Activated CD8-positive, alpha-beta T cell treated with anti-CD3 and anti-CD28 coated beads for 36 hours (primary cell): ENCODE measurements around the gene TIPIN. TPM values are rescaled to one million over a fixed set of nuclear protein-coding genes. Genes with fewer than 3 reads are reported as not detected.

Source experiments
- ATAC-seq: fragments of 200-7000 bp; cut with Tn5 transposase; one replicate; pipeline ENCODE4 v1.10.0; 2021; ENCODE audit warnings: mild to moderate bottlenecking, moderate library complexity
- CTCF ChIA-PET: fragments of 350-600 bp; sonication (Branson Sonifier 250); formaldehyde crosslinking; loops from one replicate; lab custom pipeline; 2021; ENCODE audit warnings: antibody characterized with exemption; lab: Charles Lee
- POLR2A ChIA-PET: fragments of 350-600 bp; sonication (Branson Sonifier 250); formaldehyde crosslinking; loops from one replicate; lab custom pipeline; 2021; ENCODE audit warnings: antibody characterized with exemption; lab: Charles Lee
- DNase-seq: peaks from one replicate; pipeline ENCODE4 v3.0.0-alpha.2; 2020
- H3K27ac Mint-ChIP-seq: one replicate; pipeline ENCODE4 v1.8.0; 2021; ENCODE audit warnings: mild to moderate bottlenecking, mixed read lengths
- H3K27me3 Mint-ChIP-seq: one replicate; pipeline ENCODE4 v1.8.0; 2021; ENCODE audit warnings: mixed read lengths
- H3K36me3 Mint-ChIP-seq: one replicate; pipeline ENCODE4 v1.8.0; 2021; ENCODE audit warnings: low read depth, mixed read lengths
- H3K4me1 Mint-ChIP-seq: one replicate; pipeline ENCODE4 v1.8.0; 2021; ENCODE audit warnings: low read depth, mixed read lengths
- H3K4me3 Mint-ChIP-seq: one replicate; pipeline ENCODE4 v1.8.0; 2021; ENCODE audit warnings: mild to moderate bottlenecking, moderate library complexity, mixed read lengths
- H3K9me3 Mint-ChIP-seq: one replicate; pipeline ENCODE4 v1.8.0; 2021; ENCODE audit warnings: mixed read lengths
- CTCF ChIP-seq: fragments of 200-600 bp; IDR thresholded peaks from one replicate; pipeline ENCODE4 v1.8.0; 2022; ENCODE audit warnings: antibody characterized with exemption, mild to moderate bottlenecking
- intact Hi-C: fragments of 100-400 bp; cut with micrococcal nuclease; formaldehyde crosslinking; loops from one replicate; pipeline ENCODE4 v1.10.0; 2022
- total RNA-seq, 2 experiments: library from RNA; stranded (reverse); gene quantifications; one replicate each; pipeline ENCODE4 v1.2.3, GENCODE V29; 2021

TIPIN gene
- total RNA-seq, 2 experiments from 2014 or later, result 49.8 to 50.1 TPM

DNA sequence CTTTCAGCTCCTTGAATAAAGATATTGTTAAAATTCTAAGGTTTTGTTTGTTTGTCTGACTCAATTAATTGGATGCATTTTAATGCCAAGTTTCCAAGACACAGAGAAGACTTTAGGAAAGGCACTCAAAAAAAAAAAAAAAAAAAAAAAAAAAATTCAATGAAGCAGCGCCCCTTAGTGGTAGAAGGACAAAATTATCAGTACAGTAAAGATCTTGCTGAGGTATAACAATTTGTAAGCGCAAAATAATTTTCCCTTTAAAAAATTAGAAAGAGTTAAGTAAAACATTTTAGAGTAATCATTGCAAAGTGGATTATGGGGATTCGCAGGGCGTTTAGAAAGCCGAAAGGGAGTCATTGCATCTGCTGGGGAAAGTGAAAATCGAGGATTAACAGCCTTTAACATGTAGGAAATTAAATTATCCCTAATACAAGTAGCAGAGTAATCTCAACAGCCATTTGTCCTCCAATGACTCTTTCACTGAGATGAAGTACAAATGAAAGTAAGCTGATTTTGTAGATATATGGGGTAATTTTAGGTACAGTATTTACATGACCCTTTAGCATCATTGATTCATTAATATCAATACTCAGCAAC lies 68.9 kb downstream of the TIPIN start:
- ChIA-PET CTCF (interaction anchor here (0.6 to 2.2 kb wide), 17 partner anchors 11 to 692 kb away, joined by 3 to 7 read pairs (median 4); no protein-coding TSS in a partner anchor), POLR2A (no interaction called here)
- no peaks in the 10 kb centered on the region for H3K27me3 Mint-ChIP-seq
- H3K36me3 Mint-ChIP-seq, result no peaks in the 10 kb centered on the region
- no peak overlapping the region for H3K27ac Mint-ChIP-seq
- no peak overlapping the region for H3K4me3 Mint-ChIP-seq
- intact Hi-C loops, result no loop called here
- DNase-seq (no peak), ATAC-seq (no peak)
- no peaks in the 10 kb centered on the region for H3K9me3 Mint-ChIP-seq
- peaks cover 21% of the 10 kb centered on the region for H3K4me1 Mint-ChIP-seq
- TF ChIP-seq CTCF, result peak; percentile 93

Other genes with a start within 250 kb of the TIPIN start
- gene MEGF11, start 102.9 kb downstream of the TIPIN start, total RNA-seq, result not detected
- 10 to 100 TPM; 23.6 to 23.7 TPM for gene DIS3L, start 63.1 kb downstream of the TIPIN start, total RNA-seq
- 100 to 1,000 TPM; 117 to 118 TPM for gene MAP2K1, start 30.2 kb upstream of the TIPIN start, total RNA-seq
- 10 to 100 TPM; 27.7 to 31.4 TPM for gene SNAPC5, start 141.1 kb upstream of the TIPIN start, total RNA-seq
- gene RPL4, start 148.2 kb upstream of the TIPIN start, total RNA-seq, result 1,000 to 10,000 TPM; 5,254 to 5,310 TPM
- gene ZWILCH, start 148.6 kb upstream of the TIPIN start, total RNA-seq, result 10 to 100 TPM; 29.9 to 30.2 TPM
- gene LCTL, start 209.3 kb upstream of the TIPIN start, total RNA-seq, result not detected